GM19438 (cell line): Measurements from ENCODE around the gene RELA.
A peak's percentile ranks its signal among the peaks of the same experiment; 100 is the strongest.
"Not testable (repeated sequence)": the region's sequence is repeated elsewhere in the genome, so short reads cannot be mapped to it uniquely, and the experiment has no call there.

Experiments
- ATAC-seq: cut with Tn5 transposase; IDR thresholded peaks from one replicate; pipeline ENCODE4 v1.9.1; 2021; ENCODE audit warnings: low read depth; ENCODE audit not compliant: unreplicated experiment

RELA gene

DNA sequence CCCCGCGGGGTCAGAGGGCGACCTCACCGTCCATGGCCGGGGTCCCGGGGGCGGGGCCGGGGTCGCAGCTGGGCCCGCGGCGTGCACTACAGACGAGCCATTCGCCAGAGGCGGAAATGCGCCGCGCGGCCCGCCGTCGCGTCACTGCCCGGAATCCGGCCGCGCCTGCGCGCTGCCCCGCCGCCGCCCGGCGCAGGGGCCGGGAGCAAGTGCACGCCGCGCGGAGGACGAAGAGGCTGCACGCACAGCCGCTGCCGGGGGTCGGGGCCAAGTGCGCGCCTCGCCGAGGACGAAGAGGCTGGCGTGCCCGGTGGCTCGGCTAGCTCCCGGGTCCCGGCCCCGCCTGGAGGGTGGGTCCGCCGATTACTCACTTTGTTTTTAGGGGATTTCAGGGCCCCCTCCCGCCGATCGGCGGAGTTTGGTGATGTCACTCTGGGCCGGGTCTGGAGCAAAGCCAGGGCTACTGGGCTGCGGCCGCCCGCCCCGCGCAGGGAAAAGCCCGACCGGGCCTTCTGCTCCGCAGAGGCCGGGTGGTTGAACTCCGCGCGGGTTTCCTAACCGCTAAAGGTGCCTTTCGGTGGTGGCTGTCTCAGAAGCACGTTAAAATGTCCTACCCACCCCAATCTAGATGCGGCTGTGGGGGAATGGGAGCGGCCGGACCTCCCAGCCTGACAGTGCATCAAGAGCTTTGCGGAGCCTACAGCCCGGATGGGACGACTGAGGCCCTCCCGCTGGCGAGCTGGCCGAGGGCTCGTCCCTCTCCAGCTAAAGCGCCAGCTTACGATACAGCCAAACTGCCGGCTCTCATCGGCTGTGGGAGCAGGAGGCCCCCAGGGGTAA is at the start of gene RELA:
RELA (minus strand) TSS at position 118 of the 840 bp plus-strand sequence; CDS start at position 34, 84 bp downstream.
- ATAC-seq, result peak; percentile 76

DNA sequence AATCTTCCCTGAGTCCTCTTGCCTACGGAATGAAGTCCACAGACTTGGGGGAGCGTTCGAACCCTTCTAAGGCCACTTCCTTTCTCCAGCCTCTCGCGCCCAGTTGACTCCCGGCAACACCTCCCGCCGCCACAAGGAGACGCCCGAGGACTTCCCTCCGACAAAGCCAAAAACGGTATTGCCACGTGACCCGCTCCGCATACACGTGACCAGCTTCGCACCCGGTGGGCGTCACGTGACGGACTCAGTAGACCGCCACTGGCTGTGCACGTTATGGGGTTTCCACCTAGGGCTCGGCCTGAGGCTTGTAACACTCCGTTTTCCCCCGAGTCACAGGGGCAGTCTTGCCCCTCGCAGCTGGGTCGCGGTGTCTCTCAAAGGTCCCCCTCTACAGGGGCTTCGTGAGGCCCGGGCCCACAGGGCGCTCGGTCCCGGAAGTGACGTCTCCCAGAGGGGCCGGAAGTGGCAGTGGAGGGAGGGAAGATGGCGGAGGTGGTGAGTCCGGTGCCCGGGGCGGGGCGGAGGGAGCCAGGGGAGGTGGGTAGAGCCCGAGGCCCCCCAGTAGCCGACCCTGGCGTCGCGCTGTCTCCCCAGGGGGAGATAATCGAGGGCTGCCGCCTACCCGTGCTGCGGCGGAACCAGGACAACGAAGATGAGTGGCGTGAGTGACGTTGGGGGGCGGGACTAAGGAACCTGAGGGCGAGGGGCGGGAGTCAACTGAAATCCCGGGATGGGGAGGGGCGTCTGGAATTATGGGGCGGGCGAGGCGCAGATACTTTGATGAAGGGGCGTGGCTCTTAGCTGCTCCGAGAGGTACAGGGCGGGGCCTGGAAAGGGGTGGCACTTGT is 49.3 kb upstream of the RELA start, which contains the start of gene KAT5:
KAT5 (plus strand) TSS at position 468 of the 848 bp plus-strand sequence; CDS start at position 484, 16 bp downstream.
- peak; percentile 79 for ATAC-seq

DNA sequence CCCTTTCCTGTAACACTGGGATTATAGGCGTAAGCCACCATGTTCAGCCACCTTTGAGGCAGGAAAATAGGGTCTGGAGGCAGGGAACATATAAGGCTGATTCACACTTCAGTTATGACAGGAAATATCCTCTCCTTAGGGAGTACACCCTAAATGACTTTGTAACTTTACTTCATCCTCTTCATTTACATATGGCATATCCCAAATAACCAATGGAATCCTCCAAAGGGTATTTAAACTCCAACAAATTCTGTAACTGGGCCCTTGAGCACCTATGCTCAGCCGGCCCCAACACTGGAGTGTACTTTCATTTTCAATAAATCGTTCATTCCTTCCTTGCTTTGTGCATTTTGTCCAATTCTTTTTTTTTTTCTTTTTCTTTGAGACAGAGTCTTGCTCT is 47.7 kb upstream of the RELA start:
- no peak for ATAC-seq

DNA sequence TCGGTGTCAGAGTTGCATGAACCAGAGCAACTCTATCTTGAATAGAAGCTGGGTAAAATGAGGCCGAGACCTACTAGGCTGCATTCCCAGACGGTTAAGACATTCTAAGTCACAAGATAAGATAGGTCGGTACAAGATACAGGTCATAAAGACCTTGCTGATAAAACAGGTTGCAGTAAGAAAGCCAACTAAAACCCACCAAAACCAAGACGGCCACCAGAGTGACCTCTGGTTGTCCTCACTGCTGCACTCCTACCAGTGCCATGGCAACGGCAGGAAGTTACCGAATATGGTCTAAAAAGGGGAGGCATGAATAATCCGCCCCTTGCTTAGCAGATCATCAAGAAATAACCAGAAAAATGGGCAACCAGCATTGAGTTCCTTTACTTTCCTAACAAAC is 46.9 kb upstream of the RELA start:
- no peak for ATAC-seq

DNA sequence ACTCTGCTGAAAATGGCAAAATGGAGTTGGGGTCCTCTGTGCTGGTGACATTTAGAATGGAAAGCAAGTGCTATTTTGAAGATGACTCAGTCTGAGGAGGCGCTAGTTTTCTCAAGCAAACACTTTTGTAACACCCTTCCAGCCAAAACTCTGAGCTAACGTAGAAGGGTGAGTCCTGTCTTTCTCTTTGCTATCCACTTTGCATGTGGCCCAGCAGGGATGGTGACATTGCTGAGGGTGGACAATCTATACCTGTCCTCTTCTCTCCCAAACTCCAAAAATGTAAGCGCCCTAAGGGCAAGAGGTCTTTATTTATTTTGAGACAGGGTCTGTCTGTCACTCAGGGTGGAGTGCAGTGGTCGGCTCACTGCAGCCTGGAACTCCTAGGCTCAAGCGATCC is 45.7 kb upstream of the RELA start:
- no peak for ATAC-seq

DNA sequence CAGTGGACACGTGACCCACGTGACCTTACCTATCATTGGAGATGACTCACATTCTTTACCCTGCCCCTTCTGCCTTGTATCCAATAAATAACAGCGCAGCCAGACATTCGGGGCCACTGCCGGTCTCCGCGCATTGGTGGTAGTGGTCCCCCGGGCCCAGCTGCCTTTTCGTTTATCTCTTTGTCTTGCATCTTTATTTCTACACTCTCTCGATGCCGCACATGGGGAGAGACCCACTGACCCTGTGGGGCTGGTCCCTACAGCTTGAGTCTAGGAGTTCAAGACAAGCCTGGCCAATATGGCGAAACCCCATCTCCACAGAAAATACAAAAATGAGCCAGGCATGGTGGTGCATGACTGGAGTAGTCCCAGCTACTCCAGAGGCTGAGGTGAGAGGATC is 44.3 kb upstream of the RELA start:
- not testable (repeated sequence) for ATAC-seq

DNA sequence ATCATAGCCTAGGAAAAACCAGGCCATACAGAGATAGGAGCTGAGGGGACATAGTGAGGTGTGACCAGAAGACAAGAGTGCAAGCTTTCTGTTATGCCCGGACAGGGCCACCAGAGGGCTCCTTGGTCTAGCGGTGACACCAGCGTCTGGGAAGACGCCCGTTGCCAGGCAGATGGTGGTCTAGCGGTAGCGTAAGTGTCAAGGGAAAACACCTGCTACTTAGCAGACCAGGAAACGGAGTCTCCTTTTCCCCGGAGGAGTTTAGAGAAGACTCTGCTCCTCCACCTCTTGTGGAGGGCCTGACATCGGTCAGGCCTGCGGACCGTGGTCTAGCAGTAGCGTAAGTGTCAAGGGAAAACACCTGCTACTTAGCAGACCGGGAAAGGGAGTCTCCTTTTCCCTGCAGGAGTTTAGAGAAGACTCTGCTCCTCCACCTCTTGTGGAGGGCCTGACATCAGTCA is 43.6 kb upstream of the RELA start:
- ATAC-seq, result not testable (repeated sequence)

DNA sequence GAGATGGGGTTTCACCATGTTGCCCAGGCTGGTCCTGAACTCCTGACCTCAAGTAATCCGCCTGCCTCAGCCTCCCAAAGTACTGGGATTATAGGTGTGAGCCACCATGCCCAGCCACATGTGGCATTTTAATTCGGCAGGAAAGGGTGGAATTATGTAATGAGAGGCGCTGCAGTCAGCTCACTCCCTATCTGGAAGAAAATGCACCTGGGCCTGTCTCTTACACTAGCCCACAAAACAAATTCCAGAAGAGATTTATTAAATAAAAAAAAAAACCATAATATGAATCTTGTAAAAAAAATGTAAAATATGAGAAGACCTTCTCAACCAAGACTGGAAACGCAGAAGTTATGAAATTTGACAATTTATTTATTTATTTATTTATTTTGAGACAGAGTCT is 41.1 kb upstream of the RELA start:
- no peak for ATAC-seq

DNA sequence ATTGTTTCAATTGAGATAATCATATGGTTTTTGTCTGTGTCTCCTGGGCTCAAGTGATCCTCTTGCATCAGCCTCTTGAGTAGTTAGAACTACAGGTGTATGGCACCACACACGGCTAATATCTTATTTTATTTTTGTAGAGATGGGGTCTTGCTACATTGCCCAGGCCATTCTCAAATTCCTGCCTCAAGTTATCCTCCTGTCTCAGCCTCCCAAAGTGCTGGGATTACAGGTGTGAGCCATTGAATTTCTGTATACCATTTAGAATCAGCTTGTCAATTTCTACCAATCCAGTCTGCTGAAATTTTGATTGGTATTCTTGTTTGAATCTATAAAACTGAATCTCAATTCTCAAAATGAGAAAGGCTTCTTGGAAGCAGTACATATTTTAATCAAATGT is 39.0 kb upstream of the RELA start:
- no peak for ATAC-seq

DNA sequence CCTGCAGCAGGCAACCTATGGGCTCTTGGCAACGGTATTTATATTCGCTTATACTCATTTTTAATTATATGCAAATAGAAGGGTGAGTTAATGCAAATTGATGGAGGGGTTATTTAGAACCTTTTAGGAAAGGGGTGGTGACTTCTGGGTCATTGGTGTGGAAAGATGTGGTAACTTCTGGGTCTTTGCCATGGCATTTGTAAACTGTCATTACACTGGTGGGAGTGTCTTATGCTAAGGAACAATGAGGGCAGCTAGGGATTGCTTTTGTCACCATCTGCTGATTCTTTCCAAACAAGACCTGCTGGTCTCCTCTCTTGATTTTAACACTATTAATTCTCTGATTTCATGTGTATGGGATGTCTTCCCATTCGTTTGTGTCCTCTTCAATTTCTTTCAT is 37.7 kb upstream of the RELA start:
- ATAC-seq, result no peak

DNA sequence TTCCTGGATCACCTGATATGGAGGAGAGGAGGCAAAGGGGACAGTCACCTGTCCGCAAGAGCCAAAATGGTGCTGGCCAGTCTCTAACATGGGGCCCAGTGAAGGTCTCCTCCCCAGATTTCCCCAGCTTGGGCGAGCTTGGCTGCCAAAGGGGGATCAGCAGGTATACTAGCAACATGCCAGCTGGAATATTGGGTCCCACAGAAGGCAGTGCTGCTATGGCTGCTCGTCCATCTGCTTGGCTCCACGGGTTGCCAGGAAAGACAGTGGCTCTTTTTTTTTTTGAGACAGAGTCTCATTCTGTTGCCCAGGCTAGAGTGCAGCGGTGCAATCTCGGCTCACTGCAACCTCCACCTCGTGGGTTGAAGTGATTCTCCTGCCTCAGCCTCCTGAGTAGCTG is 36.6 kb upstream of the RELA start:
- ATAC-seq, result no peak

DNA sequence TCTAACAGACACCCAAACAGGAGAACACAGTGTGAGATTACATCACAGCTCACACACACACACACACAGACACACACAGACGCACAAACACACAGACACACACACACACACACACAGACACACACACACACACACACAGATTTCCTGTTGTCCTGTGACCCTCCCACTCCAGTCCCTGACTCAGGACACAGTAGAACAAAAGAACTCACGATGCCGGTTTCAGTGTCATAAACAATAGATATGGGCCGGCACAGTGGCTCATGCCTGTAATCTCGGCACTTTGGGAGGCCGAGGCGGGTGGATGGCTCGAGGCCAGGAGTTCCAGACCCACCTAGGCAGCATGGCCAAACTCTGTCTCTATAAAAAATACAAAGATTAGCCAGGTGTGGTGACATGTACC is 35.5 kb upstream of the RELA start:
- no peak for ATAC-seq

DNA sequence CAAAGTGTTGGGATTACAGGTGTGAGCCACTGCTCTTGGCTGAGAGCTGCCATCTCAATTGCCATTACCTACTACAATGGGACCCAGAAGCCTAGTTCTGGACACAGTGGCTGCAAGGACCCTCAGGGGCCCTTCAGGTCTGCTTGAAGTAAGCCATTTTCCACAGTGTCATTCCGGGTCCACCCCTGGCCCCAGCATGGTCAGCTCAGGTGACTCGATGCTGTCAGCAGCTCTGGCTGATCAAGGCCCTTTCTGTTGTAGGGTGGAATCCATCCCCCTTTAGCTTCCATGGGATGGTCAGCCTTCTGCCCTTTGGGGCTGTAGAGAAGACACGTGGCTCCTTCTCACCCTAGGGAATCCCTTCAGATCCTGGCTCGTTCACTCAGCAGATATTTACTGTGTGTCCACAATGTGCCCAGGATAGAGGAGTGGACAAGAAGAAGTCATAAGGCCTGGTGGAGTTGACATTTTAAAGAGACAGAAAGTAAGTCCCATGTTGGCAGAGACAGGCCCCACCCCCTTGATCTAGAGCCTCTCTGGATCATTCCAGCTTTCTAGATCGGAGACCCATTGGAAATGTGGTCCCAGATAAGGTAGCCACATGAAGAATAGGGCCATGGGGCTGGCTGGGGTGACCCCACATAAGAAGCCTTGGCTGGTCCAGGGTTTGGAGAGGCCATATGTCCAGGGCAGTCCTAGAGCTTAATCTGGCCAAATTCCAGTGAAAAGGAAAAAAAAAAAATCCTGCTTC is 34.3 kb upstream of the RELA start:
- no peak for ATAC-seq

DNA sequence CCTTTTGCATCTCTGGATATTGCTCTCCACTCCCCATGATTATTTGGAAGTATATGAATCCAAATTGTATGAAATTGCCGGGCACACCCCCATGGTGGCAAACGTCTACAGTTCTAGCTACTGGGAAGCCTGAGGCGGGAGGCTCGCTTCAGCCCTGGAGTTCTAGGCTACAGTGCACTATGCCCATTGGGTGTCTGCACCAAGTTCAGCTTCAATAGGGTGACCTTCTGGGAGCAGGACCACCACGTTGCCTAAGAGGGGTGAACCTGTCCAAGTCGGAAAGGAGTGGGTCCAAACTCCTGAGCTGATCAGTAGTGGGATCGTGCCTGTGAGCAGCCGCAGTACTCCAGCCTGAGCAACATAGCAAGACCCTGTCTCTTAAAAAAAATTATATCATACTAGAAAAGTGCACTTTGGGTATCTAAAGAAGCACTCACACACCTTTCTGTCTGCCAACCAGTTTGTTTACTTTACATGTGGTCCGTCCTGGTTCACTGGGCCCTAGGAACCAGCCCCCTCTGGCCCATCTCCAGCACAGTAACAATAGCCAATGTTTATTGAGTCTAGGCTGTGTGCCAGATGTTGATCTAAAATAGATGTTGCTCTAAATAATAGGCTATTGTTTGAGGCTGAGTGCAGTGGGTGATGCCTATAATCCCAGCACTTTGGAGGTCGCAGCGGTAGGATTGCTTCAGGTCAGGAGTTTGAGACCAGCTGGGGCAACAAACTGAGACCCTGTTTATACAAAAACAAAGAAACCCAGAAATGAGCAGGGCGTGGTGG is 32.9 kb upstream of the RELA start:
- no peak for ATAC-seq

DNA sequence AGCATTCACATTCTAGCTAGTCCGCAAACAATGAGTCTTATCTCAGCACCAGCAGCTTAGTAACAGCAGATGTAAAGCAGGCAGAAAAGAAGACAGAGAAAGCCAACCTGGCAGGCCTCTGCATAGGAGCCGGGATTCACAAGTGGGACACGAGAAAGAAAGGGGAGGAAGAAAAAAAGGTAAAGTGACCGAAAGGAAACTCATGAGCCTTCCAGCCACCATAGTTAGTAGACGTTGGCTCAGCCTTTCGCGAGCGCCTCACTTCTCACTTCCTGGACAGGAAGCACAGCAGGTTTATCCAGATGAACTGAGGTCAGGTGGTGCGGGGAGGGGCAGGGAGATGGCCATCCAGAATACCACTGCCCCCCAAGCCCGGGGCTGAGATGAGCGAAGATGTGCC is 29.7 kb upstream of the RELA start:
- no peak for ATAC-seq

DNA sequence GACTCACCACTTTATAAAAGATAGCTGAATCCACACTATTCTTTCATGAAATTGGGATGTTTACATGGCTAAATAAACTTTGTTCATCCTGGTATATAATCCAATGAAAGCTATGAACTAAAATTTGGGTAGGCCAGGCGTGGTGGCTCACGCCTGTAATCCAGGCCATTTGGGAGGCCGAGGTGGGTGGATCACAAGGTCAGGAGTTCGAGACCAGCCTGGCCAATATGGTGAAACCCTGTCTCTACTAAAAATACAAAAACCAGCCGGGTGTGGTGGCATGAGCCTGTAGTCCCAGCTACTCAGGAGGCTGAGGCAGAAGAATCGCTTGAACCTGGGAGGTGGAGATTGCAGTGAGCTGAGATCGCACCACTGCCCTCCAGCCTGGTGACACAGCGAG is 29.1 kb upstream of the RELA start:
- ATAC-seq, result not testable (repeated sequence)

DNA sequence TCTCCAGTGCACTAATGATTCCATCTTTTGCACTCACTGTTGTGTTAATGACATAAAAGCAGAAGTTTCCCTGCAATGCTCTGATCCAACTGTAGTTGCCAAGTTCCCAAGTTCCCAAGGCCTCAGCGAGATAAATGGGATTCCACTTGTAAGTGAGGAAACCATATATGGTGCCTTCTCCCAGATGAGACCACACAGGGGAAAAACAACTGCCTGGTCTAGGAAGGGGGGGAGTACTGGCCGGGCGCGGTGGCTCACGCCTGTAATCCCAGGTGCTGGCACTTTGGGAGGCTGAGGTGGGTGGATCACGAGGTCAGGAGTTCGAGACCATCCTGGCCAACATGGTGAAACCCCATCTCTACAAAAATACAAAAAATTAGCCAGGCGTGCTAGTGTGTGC is 23.3 kb upstream of the RELA start:
- ATAC-seq, result no peak

DNA sequence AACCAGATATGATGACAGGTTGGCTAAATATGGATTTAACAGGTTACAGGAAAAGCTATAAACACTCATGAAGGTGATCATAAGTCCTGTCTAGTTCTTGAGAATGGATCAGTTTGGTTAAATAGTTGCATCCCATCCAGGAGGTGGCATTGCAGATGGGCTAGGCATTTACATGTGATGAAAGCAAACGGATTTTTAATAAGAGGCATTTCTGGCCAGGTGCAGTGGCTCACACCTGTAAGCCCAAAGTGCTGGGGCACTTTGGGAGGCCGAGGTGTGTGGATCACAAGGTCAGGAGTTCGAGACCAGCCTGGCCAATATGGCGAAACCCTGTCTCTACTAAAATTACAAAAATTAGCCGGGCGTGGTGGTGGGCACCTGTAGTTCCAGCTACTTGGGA is 20.8 kb upstream of the RELA start:
- not testable (repeated sequence) for ATAC-seq

DNA sequence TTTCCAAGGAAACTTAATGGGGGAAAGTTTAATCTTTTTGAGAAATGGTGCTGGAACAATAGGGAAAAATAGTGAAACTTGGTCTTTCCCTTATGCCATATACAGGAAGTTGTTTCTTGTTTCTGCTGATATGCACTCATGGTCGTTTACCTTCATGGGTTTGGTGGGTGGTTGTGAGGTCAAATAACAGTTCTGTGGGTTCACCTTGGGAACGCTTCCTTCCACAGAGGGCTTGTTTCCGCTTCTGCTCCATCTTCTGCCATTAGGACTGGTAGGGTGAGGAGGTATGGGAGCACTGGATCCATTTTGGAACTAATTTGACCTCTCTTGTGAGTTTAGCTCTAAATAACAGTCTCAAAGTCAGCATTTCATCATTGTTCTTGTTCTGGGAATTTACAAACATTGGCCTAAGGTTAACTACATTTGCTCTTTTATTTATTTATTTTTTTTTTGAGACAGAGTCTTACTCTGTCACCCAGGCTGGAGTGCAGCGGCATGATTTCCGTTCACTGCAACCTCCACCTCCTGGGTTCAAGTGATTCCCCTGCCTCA is 17.6 kb upstream of the RELA start:
- no peak for ATAC-seq

DNA sequence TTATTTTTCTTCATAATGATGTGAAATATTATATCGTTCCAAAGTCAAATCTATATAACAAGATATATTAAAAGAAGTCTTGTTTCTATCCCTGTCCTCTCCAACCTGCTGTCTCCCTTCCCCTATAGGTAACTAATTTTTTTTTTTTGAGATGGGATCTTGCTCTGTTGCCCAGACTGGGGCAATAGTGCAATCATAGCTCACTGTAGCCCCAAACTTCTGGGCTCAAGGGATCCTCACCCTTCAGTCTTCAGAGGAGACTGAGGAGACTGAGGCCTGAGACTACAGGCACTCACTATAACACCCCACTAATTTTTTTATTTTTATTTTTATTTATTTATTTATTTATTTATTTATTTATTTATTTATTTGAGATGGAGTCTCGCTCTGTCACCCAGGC is 10.3 kb upstream of the RELA start:
- no peak for ATAC-seq
